H1 (cell line): ENCODE data around the gene WDR43. TPM values are rescaled to one million over a fixed set of nuclear protein-coding genes. Genes with fewer than 3 reads are reported as not detected.

Source experiments
- CTCF ChIA-PET: fragments of 300-600 bp; sonication (Branson Sonifier 250); formaldehyde crosslinking; loops from one replicate; lab custom pipeline; 2021; ENCODE audit not compliant: partially characterized antibody; lab: Charles Lee
- POLR2A ChIA-PET: fragments of 300-600 bp; sonication (Branson Sonifier 250); formaldehyde crosslinking; loops from one replicate; lab custom pipeline; 2021; ENCODE audit warnings: inconsistent platforms; ENCODE audit not compliant: partially characterized antibody; lab: Charles Lee
- DNase-seq, 2 experiments: peaks; one replicate each; pipeline versions ENCODE4 v3.0.0 to v3.0.0-alpha.2; 2010 to 2022; ENCODE audit warnings: low spot score in 2 of 2, low read depth in 1 of 2, mixed read lengths in 1 of 2
- FAIRE-seq: peaks from 2 replicates; lab custom pipeline; 2011; peaks lifted over from hg19 to GRCh38; lab: Jason Lieb, UNC
- H2AFZ ChIP-seq: 2 replicates; pipeline ENCODE4 v1.8.1; 2012; ENCODE audit warnings: low read length, inconsistent platforms
- H2AK5ac ChIP-seq: 2 replicates; pipeline ENCODE4 v1.6.1; 2013; ENCODE audit warnings: low read depth, low read length
- H2BK120ac ChIP-seq: replicated peaks from 2 replicates; pipeline ENCODE3; 2013; ENCODE audit warnings: low read depth, low read length, inconsistent platforms
- H2BK12ac ChIP-seq: 2 replicates; pipeline ENCODE4 v1.6.1; 2013; ENCODE audit warnings: low read depth, low read length
- H2BK15ac ChIP-seq: 2 replicates; pipeline ENCODE4 v1.6.1; 2013; ENCODE audit warnings: low read length
- H2BK20ac ChIP-seq: 2 replicates; pipeline ENCODE4 v1.6.1; 2013; ENCODE audit warnings: low read length
- H2BK5ac ChIP-seq: 2 replicates; pipeline ENCODE4 v1.6.1; 2013; ENCODE audit warnings: low read depth, low read length
- H3K14ac ChIP-seq: 2 replicates; pipeline ENCODE4 v1.6.1; 2013; ENCODE audit warnings: inconsistent platforms; ENCODE audit not compliant: insufficient read length
- H3K18ac ChIP-seq: 2 replicates; pipeline ENCODE4 v1.6.1; 2013; ENCODE audit warnings: low read length; ENCODE audit errors: extremely low read depth
- H3K23ac ChIP-seq: 2 replicates; pipeline ENCODE4 v1.6.1; 2013; ENCODE audit warnings: inconsistent platforms; ENCODE audit not compliant: insufficient read length
- H3K23me2 ChIP-seq: 2 replicates; pipeline ENCODE4 v1.6.1; 2013; ENCODE audit warnings: low read depth, low read length
- H3K27ac ChIP-seq: 2 replicates; pipeline ENCODE4 v1.6.1; 2011; ENCODE audit warnings: low read depth, low read length, inconsistent platforms
- H3K27me3 ChIP-seq, 4 experiments: replicated peaks in 1 of 4; 1 replicate in 1 of 4; 2 replicates in 3 of 4; pipeline versions ENCODE4 v1.6.1 to v1.8.1; 2011 to 2013; ENCODE audit warnings: low read length in 3 of 4, mild to moderate bottlenecking in 3 of 4, inconsistent platforms in 2 of 4, mixed read lengths in 2 of 4, moderate library complexity in 1 of 4; ENCODE audit not compliant: control insufficient read depth in 3 of 4, insufficient read depth in 3 of 4; ENCODE audit errors: extremely low read depth in 1 of 4
- H3K36me3 ChIP-seq, 4 experiments: 2 replicates each; pipeline versions ENCODE4 v1.6.1 to v1.8.1; 2011 to 2013; ENCODE audit warnings: mild to moderate bottlenecking in 4 of 4, low read length in 3 of 4, moderate library complexity in 2 of 4, control low read depth in 1 of 4, inconsistent platforms in 1 of 4; ENCODE audit not compliant: insufficient read depth in 4 of 4, control insufficient read depth in 2 of 4
- H3K4ac ChIP-seq: replicated peaks from 2 replicates; pipeline ENCODE3; 2013; ENCODE audit warnings: low read length, low read depth, mixed read lengths, inconsistent platforms; ENCODE audit not compliant: insufficient read length
- H3K4me1 ChIP-seq, 4 experiments: replicated peaks in 1 of 4; 1 replicate in 1 of 4; 2 replicates in 3 of 4; pipeline versions ENCODE4 v1.6.1 to v1.8.1; 2011 to 2013; ENCODE audit warnings: low read length in 3 of 4, inconsistent platforms in 2 of 4, mixed read lengths in 1 of 4; ENCODE audit not compliant: insufficient read depth in 4 of 4, control insufficient read depth in 3 of 4
- H3K4me2 ChIP-seq, 2 experiments: 2 replicates each; pipeline versions ENCODE4 v1.6.1 to v1.8.1; 2011 to 2013; ENCODE audit warnings: low read depth in 2 of 2, low read length in 2 of 2, control low read depth in 1 of 2, inconsistent platforms in 1 of 2, mild to moderate bottlenecking in 1 of 2; ENCODE audit not compliant: insufficient read depth in 1 of 2
- H3K4me3 ChIP-seq, 4 experiments: fragments of 200-600, 300-600 bp in 1 of 4; sonication (generic), shearing (Covaris generic), sonication (Bioruptor Twin) in 1 of 4; 2 replicates each; pipeline versions ENCODE4 v1.5.1 to v1.8.1; 2011 to 2016; ENCODE audit warnings: low read length in 4 of 4, low read depth in 3 of 4, control low read depth in 2 of 4, inconsistent platforms in 2 of 4, mild to moderate bottlenecking in 2 of 4, mixed read lengths in 1 of 4, moderate library complexity in 1 of 4; ENCODE audit not compliant: insufficient read depth in 2 of 4; ENCODE audit errors: extremely low read depth in 1 of 4
- H3K56ac ChIP-seq: replicated peaks from 2 replicates; pipeline ENCODE3; 2013; ENCODE audit warnings: low read depth, mild to moderate bottlenecking, mixed read lengths, low read length, inconsistent platforms; ENCODE audit not compliant: insufficient read length
- H3K79me1 ChIP-seq: 2 replicates; pipeline ENCODE4 v1.6.1; 2013; ENCODE audit warnings: low read depth, low read length, control low read depth
- H3K79me2 ChIP-seq, 2 experiments: 2 replicates each; pipeline versions ENCODE4 v1.6.1 to v1.8.1; 2012 to 2013; ENCODE audit warnings: low read length in 2 of 2, mild to moderate bottlenecking in 2 of 2, inconsistent platforms in 1 of 2; ENCODE audit not compliant: insufficient read depth in 2 of 2, control insufficient read depth in 1 of 2
- H3K9ac ChIP-seq, 4 experiments: replicated peaks in 1 of 4; 1 replicate in 1 of 4; 2 replicates in 3 of 4; pipeline versions ENCODE4 v1.6.1 to v1.8.1; 2011 to 2013; ENCODE audit warnings: low read depth in 3 of 4, low read length in 3 of 4, control low read depth in 2 of 4, mild to moderate bottlenecking in 2 of 4, moderate library complexity in 2 of 4, inconsistent platforms in 1 of 4; ENCODE audit errors: extremely low read depth in 1 of 4
- H3K9me3 ChIP-seq, 2 experiments: 2 replicates each; pipeline versions ENCODE4 v1.6.1 to v1.8.1; 2012 to 2013; ENCODE audit warnings: mild to moderate bottlenecking in 2 of 2, moderate library complexity in 2 of 2, control low read depth in 1 of 2, inconsistent platforms in 1 of 2, low read depth in 1 of 2, low read length in 1 of 2, mixed read lengths in 1 of 2; ENCODE audit not compliant: insufficient read depth in 2 of 2
- H4K20me1 ChIP-seq, 2 experiments: replicated peaks in 1 of 2; 2 replicates each; pipeline versions ENCODE3 to v1.8.1; 2011 to 2013; ENCODE audit warnings: inconsistent platforms in 2 of 2, low read length in 2 of 2, mild to moderate bottlenecking in 1 of 2; ENCODE audit not compliant: insufficient read depth in 2 of 2, control insufficient read depth in 1 of 2
- H4K5ac ChIP-seq: 2 replicates; pipeline ENCODE4 v1.6.1; 2013; ENCODE audit warnings: low read length, low read depth, mixed read lengths, inconsistent platforms; ENCODE audit not compliant: insufficient read length
- H4K8ac ChIP-seq: 2 replicates; pipeline ENCODE4 v1.8.0; 2013; ENCODE audit warnings: mild to moderate bottlenecking, moderate library complexity, low read length, inconsistent platforms; ENCODE audit not compliant: insufficient read depth; ENCODE audit errors: extremely low read depth
- H4K91ac ChIP-seq: replicated peaks from 2 replicates; pipeline ENCODE3; 2013; ENCODE audit warnings: low read length, mixed read lengths, inconsistent platforms; ENCODE audit not compliant: insufficient read length
- PHF8 ChIP-seq: fragments of 200-600 bp; sonication (generic); conservative IDR thresholded peaks from 2 replicates; pipeline ENCODE4 v1.7.1; 2012; ENCODE audit warnings: low read depth, mild to moderate bottlenecking, inconsistent platforms, low read length, moderate library complexity
- POLR2AphosphoS5 ChIP-seq: IDR thresholded peaks from 2 replicates; pipeline ENCODE4 v1.6.1; 2011; ENCODE audit warnings: low read depth, low read length
- WGBS, 2 experiments: shearing (Covaris generic) in 1 of 2; methylation state at CpG; one replicate each; pipeline versions ENCODE4 v1.1.6 to v1.1.7; 2013 to 2015; ENCODE audit warnings: low lambda C conversion rate in 2 of 2, mixed read lengths in 2 of 2, inconsistent platforms in 1 of 2, low coverage in 1 of 2, missing lambda C conversion rate in 1 of 2; ENCODE audit not compliant: insufficient replicate concordance in 2 of 2, insufficient coverage in 1 of 2, insufficient read length in 1 of 2; ENCODE audit errors: extremely low coverage in 1 of 2, missing lambda C conversion rate in 1 of 2; 5-methylcytosine and 5-hydroxymethylcytosine counted together
- polyA plus RNA-seq, 7 experiments: library from polyadenylated mRNA; depleted of rRNA in 3 of 7; stranded (reverse) in 5 of 7; unstranded in 2 of 7; fragments of >200 nt in 5 of 7; fragments of 200-250 nt in 2 of 7; gene quantifications; 1 replicate in 5 of 7; 2 replicates in 1 of 7; 4 replicates in 1 of 7; pipeline versions ENCODE4 v1.2.1 to v1.2.3, GENCODE V29; 2011 to 2013; ENCODE audit warnings: missing spikeins in 2 of 7, mixed read lengths in 2 of 7
- total RNA-seq: library from RNA; stranded (reverse); fragmentation: NEBNext Ultra II Directional; extraction: Animal tissue kit (Norgen Biotek cat#: 25700); gene quantifications from 2 replicates; pipeline ENCODE4 v1.2.1, GENCODE V29; 2021

The WDR43 gene
- total and polyA plus RNA-seq, 2 of the 8 experiments (the other 6 are each of a cell fraction or from before 2014, with no cell fraction given) = 57.8 to 142 TPM

DNA sequence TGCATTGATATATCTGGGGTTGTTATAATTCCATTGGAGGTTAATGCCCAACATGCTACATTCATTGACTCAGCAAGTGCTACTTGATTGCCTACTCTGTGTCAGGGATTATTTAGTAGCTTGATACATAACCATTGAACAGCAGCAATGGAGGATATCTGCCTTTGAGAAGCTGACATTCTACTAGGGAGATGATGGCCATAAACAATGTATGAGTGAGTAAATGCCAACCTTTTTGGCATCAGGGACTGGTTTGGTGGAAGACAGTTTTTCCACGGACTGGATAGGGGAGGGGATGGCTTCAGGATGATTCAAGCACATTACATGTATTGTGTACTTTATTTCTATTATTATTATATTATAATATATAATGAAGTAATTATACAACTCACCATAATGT lies 54.7 kb downstream of the WDR43 start:
- H3K4me3 ChIP-seq = no peak overlapping the region
- no peak overlapping the region for H2BK12ac ChIP-seq
- ChIA-PET POLR2A (interaction anchor here (1.0 to 3.6 kb wide), 6 partner anchors 7 to 79 kb away, joined by 3 to 16 read pairs (median 4); partner anchors contain the start of gene TRMT61B), CTCF (interaction anchor here (0.6 kb wide), 1 partner anchor 289 kb away, joined by 3 read pairs; no protein-coding TSS in a partner anchor)
- no peaks in the 10 kb centered on the region for H3K23me2 ChIP-seq
- H3K9me3 ChIP-seq = peaks cover 16 to 21% of the 10 kb centered on the region in 2 experiments; a peak in 3 of 4 replicates
- H3K56ac ChIP-seq = no peak overlapping the region
- no peak overlapping the region for H3K14ac ChIP-seq
- H2AK5ac ChIP-seq = no peak overlapping the region
- H2BK15ac ChIP-seq = no peak overlapping the region
- no peak overlapping the region for H4K8ac ChIP-seq
- H3K4me2 ChIP-seq = no peak overlapping the region
- H3K36me3 ChIP-seq = peaks cover 13 to 55% (median 44%) of the 10 kb centered on the region in 4 experiments
- H3K23ac ChIP-seq = no peak overlapping the region
- peaks cover 0 to 1% (median 0%) of the 10 kb centered on the region in 4 experiments; a peak in 1 of 7 replicates for H3K27me3 ChIP-seq
- H2BK20ac ChIP-seq = no peak overlapping the region
- peaks cover 3% of the 10 kb centered on the region; the same call in 1 of the 2 replicates for H3K79me1 ChIP-seq
- no peak overlapping the region for H2BK120ac ChIP-seq
- WGBS, 2 experiments = 93% methylated on average over 1 of the region's 1 CpG; no CpG with 5 or more reads in 1 of the 2 experiments
- H3K79me2 ChIP-seq = no peaks in the 10 kb centered on the region
- H3K4me1 ChIP-seq = peaks cover 2 to 7% (median 4%) of the 10 kb centered on the region in 4 experiments; a peak in 5 of 7 replicates
- FAIRE-seq = no peak
- DNase-seq = no peak
- no peak overlapping the region for H3K4ac ChIP-seq
- no peak overlapping the region for H3K9ac ChIP-seq
- TF ChIP-seq POLR2AphosphoS5 (peak; percentile 41; the same call in 1 of the 2 replicates), PHF8 (no peak)
- no peak overlapping the region for H3K27ac ChIP-seq
- no peak overlapping the region for H3K18ac ChIP-seq
- H4K5ac ChIP-seq = no peak overlapping the region
- H4K91ac ChIP-seq = no peak overlapping the region
- H2AFZ ChIP-seq = no peak overlapping the region
- H2BK5ac ChIP-seq = no peak overlapping the region
- H4K20me1 ChIP-seq = peaks cover 1 to 3% of the 10 kb centered on the region in 2 experiments
